Fibroblast of lung (primary cell): ENCODE data around the gene PRSS1. TPM values are rescaled to one million over a fixed set of nuclear protein-coding genes. Genes with fewer than 3 reads are reported as not detected.
"Not testable (repeated sequence)": the region's sequence is repeated elsewhere in the genome, so short reads cannot be mapped to it uniquely, and the experiment has no call there.

ENCODE experiments used
- DNase-seq, 2 donors: peaks; one replicate each; pipeline versions ENCODE4 v3.0.0 to v3.0.0-alpha.2; 2010; ENCODE audit warnings: low read depth in 2 of 2
- H2AFZ ChIP-seq: 2 replicates; pipeline ENCODE4 v1.5.1; 2012; ENCODE audit warnings: low read length, control low read depth, inconsistent platforms
- H3K27ac ChIP-seq: 2 replicates; pipeline ENCODE4 v1.5.1; 2011; ENCODE audit warnings: low read length, control low read depth; ENCODE audit not compliant: insufficient read depth
- H3K27me3 ChIP-seq: 2 replicates; pipeline ENCODE4 v1.5.1; 2011; ENCODE audit warnings: mild to moderate bottlenecking, low read length; ENCODE audit not compliant: control insufficient read depth, insufficient read depth
- H3K36me3 ChIP-seq: 2 replicates; pipeline ENCODE4 v1.5.1; 2011; ENCODE audit warnings: low read length; ENCODE audit not compliant: control insufficient read depth, insufficient read depth
- H3K4me1 ChIP-seq: 2 replicates; pipeline ENCODE4 v1.5.1; 2011; ENCODE audit warnings: low read length; ENCODE audit not compliant: control insufficient read depth, insufficient read depth; ENCODE audit errors: extremely low read depth
- H3K4me2 ChIP-seq: 2 replicates; pipeline ENCODE4 v1.5.1; 2011; ENCODE audit warnings: low read length, control low read depth; ENCODE audit not compliant: insufficient read depth; ENCODE audit errors: extremely low read depth
- H3K4me3 ChIP-seq, 4 experiments: fragments of 200-600 bp in 1 of 4; sonication (generic) in 1 of 4; replicated peaks in 1 of 4; 2 replicates each; pipeline ENCODE4 v1.5.1; 2011 to 2016; ENCODE audit warnings: low read length in 4 of 4, low read depth in 3 of 4, mild to moderate bottlenecking in 3 of 4, control low read depth in 2 of 4, inconsistent platforms in 1 of 4, mixed read lengths in 1 of 4; ENCODE audit not compliant: insufficient read depth in 1 of 4; ENCODE audit errors: control extremely low read depth in 1 of 4
- H3K79me2 ChIP-seq: 2 replicates; pipeline ENCODE4 v1.5.1; 2012; ENCODE audit warnings: mild to moderate bottlenecking, low read length, inconsistent platforms; ENCODE audit not compliant: control insufficient read depth, insufficient read depth
- H3K9ac ChIP-seq: 2 replicates; pipeline ENCODE4 v1.5.1; 2011; ENCODE audit warnings: mild to moderate bottlenecking, low read length, control low read depth; ENCODE audit not compliant: insufficient read depth
- H3K9me3 ChIP-seq: 2 replicates; pipeline ENCODE4 v1.5.1; 2012; ENCODE audit warnings: low read depth, low read length; ENCODE audit not compliant: control insufficient read depth, insufficient read depth
- H4K20me1 ChIP-seq: 2 replicates; pipeline ENCODE4 v1.5.1; 2011; ENCODE audit warnings: low read length; ENCODE audit not compliant: control insufficient read depth, insufficient read depth; ENCODE audit errors: extremely low read depth
- CTCF ChIP-seq, 2 donors: IDR thresholded peaks in 1 of 2; conservative IDR thresholded peaks in 1 of 2; 1 replicate in 1 of 2; 2 replicates in 1 of 2; pipeline ENCODE4 v1.5.1; 2011 to 2012; ENCODE audit warnings: low read length in 2 of 2, control low read depth in 1 of 2, inconsistent platforms in 1 of 2, low read depth in 1 of 2, mild to moderate bottlenecking in 1 of 2
- EZH2 ChIP-seq: IDR thresholded peaks from 2 replicates; pipeline ENCODE4 v1.5.1; 2012; ENCODE audit warnings: low read length, control low read depth, mild to moderate bottlenecking; ENCODE audit errors: missing control alignments
- polyA plus RNA-seq, 2 donors: library from polyadenylated mRNA; depleted of rRNA in 1 of 2; stranded (reverse) in 1 of 2; unstranded in 1 of 2; fragments of >200 nt; gene quantifications; 2 replicates each; pipeline ENCODE4 v1.2.1, GENCODE V29; 2011 to 2012; ENCODE audit warnings: missing spikeins in 1 of 2
- total RNA-seq: library from RNA; depleted of rRNA; stranded (reverse); fragments of >200 nt; gene quantifications from 2 replicates; pipeline ENCODE4 v1.2.1, GENCODE V29; 2014

The PRSS1 gene
- total and polyA plus RNA-seq, 2 donors (not counting 1 experiment from before 2014, with no cell fraction given): not detected

- no peak for TF ChIP-seq EZH2
- no peak for TF ChIP-seq CTCF (conservative IDR thresholded peaks at IDR 0.05 in 1 of 2, IDR thresholded peaks at IDR 0.05 in 1 of 2; ENCODE audit: low read depth in 1 of 2, low read length in 2 of 2)
- Histone ChIP-seq H3K4me3 (no peak overlapping the region), H2AFZ (no peak overlapping the region), H3K27me3 (no peaks in the 10 kb centered on the region), H3K4me1 (no peaks in the 10 kb centered on the region), H3K9ac (no peak overlapping the region), H3K36me3 (no peaks in the 10 kb centered on the region), H3K9me3 (no peaks in the 10 kb centered on the region), H4K20me1 (no peaks in the 10 kb centered on the region), H3K27ac (no peak overlapping the region), H3K4me2 (no peak overlapping the region), H3K79me2 (no peaks in the 10 kb centered on the region)
- peak in 1 of 2 donors; percentile 76 for DNase-seq
Observed at GRCh38 chr7:142774826-142775225, 25.6 kb downstream of the PRSS1 start.

DNA sequence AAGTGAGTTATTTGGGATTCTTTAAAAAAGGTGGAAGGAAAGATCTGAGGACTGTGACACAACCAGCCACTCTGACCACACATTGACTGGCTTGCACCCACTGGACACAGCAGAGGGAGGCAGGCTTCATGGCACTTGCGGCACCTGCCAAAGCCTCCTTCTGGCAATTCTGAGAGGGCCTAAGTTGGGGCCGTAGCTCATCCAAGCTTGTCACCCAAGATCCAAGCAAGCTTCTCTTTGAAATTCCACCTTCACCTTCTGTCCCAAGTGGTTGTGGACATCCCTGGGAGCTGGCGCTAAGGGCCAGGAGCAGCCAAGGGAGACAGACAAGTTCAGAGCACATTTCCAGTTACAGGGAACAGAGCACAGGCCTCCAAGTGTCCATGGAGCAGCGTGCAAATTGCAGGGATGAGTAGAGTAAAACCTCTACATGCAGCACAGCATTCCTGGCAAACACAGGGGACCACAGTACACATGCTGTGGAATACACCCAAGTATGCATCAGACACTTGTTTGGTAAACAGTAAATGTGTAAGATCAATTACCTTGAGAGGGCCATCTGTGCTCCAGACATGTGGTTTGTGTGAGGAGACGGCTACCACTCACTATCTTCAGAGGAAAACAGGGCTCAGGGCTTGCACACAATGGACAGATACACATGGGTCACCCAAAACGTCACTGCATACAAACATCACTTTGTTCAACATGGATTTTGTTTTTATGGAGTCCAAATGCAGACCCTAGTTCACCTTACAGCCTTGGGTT, 26.3 kb downstream of the PRSS1 start:
- not testable (repeated sequence) for H3K4me1 ChIP-seq, H3K27me3 ChIP-seq, H3K9ac ChIP-seq, H2AFZ ChIP-seq, H4K20me1 ChIP-seq, H3K36me3 ChIP-seq, H3K79me2 ChIP-seq, H3K27ac ChIP-seq, H3K4me2 ChIP-seq, H3K9me3 ChIP-seq, H3K4me3 ChIP-seq
- DNase-seq: peak in 1 of 2 donors; percentile 59

DNA sequence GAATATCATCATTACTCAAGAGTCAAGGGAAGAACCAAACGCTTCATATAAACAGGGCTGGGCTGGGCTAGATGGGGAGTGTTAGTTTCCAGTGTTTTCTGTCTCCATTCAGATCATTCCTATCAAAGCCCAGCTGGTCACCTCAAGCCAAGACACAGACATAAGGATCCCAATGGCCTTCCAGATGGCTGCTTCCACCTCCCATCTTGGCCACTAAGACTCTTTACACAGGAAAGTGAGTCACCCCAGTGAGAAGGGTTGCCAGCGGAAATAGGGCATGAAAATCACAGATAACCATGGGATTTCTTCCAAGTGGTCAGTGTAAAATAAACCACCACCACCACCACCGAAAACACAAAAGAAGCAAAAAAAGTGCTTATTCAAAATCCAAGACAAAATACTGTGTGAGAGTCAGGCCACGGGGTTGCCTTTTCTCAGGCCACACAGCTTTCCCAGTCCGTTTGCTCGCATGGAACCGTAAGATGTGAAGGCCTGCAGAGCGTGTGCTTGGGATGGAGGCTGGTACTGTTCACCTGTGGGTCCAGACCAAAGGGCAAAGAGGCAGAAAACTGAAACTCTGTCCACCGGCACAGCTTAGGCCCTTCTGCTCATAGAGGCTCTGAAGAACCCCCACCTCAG, 27.1 kb downstream of the PRSS1 start:
- peak; percentile 65 to 93 for DNase-seq
- no peak overlapping the region for H2AFZ ChIP-seq
- no peak overlapping the region for H3K9ac ChIP-seq

DNA sequence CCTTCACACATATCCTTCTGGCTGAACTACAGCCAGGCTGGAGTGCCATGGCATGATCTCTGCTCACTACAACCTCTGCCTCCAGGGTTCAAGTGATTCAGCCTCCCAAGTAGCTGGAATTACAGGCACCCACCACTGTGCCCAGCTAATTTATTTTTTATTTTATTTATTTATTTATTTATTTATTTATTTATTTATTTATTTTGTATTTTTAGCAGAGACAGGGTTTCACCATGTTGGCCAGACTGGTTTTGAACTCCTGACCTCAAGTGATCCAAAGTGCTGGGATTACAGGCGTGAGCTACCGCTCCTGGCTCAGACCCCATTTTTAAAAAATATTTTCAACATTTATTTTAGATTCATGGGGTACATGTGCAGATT, 27.6 kb downstream of the PRSS1 start:
- H3K4me2 ChIP-seq: not testable (repeated sequence)

More for the DNA sequence above, 27.1 kb downstream of the PRSS1 start:
- no peak overlapping the region for H3K4me2 ChIP-seq
- no peak overlapping the region for H3K27ac ChIP-seq
- H3K36me3 ChIP-seq: no peaks in the 10 kb centered on the region
- no peaks in the 10 kb centered on the region for H3K79me2 ChIP-seq
- H3K9me3 ChIP-seq: no peaks in the 10 kb centered on the region
- H3K4me3 ChIP-seq: no peak overlapping the region
- no peaks in the 10 kb centered on the region for H3K27me3 ChIP-seq
- no peaks in the 10 kb centered on the region for H3K4me1 ChIP-seq
- H4K20me1 ChIP-seq: no peaks in the 10 kb centered on the region
- TF ChIP-seq EZH2 (no peak), CTCF (conservative IDR thresholded peaks at IDR 0.05 in 1 of 2, IDR thresholded peaks at IDR 0.05 in 1 of 2; ENCODE audit: low read depth in 1 of 2, low read length in 2 of 2) (no peak)

More for the DNA sequence above, 27.6 kb downstream of the PRSS1 start:
- H2AFZ ChIP-seq, H3K36me3 ChIP-seq, H3K9ac ChIP-seq, H4K20me1 ChIP-seq, H3K9me3 ChIP-seq, DNase-seq, H3K27me3 ChIP-seq, H3K4me1 ChIP-seq, H3K79me2 ChIP-seq, H3K4me3 ChIP-seq, H3K27ac ChIP-seq: not testable (repeated sequence)
